SH-SY5Y (cell line): ENCODE measurements around the gene GLI3.

Experiments
- GATA2 ChIP-seq: IDR thresholded peaks from 2 replicates; pipeline ENCODE4 v1.6.1; 2011; ENCODE audit warnings: mild to moderate bottlenecking, low read depth, low read length
- GATA3 ChIP-seq: IDR thresholded peaks from 2 replicates; pipeline ENCODE4 v1.6.1; 2011; ENCODE audit warnings: low read depth, mild to moderate bottlenecking, low read length, moderate library complexity

Gene GLI3

DNA sequence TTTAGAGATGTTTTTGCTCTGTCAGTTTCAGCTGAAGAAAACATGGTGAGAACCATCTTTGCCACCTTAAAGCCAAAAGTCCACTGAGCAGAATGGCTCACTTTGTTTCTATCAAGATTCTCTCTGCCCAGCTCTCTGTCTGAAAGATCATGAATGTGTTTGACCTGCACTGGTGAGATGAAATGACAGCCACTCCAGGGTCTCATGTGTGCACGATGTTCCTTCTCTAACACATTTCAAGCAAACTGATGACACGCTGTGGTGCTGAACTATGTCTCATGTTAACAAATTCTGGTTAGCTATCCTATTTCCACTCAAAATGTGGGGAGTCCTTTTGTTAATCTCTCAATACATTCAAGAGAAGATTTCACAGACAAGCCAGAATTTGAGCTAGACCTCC is 260.6 kb downstream of the GLI3 start:
- TF ChIP-seq GATA2 (no peak), GATA3 (no peak)

DNA sequence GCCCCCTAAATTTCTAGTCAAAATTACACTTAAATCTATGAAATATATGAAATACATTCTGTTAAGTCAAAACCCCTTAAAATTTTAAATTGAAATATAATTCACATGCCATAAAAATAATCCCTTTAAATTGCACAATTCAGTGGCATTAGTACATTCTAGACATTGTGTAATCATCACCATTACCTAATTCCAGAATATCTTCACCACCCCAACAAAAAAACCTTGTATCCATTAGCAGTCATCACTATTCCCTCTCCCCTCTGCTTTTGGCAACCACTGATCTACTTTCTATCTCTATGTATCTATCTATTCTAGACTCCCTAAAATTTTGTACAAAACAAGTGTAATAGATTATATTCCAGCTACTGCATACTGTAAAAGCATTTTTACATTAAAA is 261.2 kb downstream of the GLI3 start:
- TF ChIP-seq GATA2 (no peak), GATA3 (no peak)

DNA sequence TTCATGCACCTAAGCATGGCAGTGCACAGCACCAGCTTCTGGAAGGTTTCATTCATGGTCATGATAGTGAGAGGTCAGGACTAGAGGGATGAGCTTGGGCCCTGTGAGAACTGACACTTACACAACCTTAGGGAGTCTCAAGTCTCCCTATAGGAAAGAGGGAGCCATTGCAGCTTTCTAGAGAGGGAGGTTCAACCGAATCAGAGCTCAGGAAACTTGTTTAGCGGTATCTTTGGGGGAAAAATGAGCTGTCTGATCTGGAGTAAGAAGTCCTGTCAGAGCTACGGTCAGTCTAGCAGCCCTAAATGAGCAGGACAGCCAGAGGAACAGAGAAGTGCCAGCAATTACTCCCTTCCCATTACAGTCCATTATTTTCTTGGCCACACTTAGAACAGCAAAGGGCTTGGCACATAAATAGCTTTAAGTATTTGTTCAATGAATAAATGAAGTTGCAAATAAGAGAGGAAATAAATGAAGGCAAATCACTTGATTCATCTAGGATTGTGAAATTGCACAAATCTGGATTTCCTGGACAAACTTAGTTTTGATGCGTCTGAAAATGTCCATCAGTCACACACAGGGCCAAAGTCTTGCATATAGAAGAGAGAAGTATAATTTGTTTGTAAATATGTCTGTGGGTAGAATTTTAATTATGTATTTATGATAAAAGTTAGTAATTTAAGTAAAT is 262.0 kb downstream of the GLI3 start:
- TF ChIP-seq GATA2, result no peak
- TF ChIP-seq GATA3, result no peak

DNA sequence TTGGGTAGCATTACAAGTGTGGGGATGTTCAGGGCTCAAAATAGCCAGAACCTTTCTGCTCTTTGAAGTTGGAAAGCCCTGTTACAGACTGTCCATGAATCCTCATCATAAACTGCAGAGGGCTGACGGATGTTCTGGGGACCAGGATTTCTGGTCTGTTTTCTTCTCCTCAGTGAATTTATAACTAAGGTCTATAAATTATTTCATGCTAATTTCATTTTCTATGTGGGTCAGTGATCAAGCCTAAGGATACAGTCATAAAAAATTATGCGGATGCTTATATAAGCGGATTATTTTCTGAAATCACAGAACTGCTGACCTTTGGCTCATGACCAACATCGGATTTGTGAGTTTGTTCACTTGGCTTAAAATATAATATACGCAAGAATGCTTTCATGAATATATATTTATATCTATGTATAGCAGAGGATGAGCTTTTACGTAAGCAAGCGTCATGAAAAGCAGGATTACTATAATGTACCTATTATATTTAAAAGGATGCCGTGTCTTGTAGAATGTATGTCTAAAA is 263.7 kb downstream of the GLI3 start:
- no peak for TF ChIP-seq GATA3
- no peak for TF ChIP-seq GATA2

DNA sequence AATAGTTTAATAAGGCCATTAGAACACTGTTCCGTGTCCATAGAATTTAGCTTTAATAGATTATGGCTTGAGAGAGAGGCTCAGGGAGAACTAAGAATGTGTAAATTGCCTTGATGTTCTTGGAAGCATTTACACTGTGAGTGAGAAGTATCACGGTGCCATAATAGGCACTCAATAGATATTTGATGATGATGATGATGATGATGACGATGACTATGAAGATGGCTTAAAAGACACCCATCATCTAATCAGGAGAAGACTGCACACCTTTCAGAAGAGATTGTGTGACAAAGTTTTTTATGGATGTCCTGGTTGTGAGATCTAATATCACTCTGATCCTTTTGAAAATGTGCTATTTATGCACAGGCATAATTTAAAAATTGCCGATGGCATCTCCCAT is 264.2 kb downstream of the GLI3 start:
- no peak for TF ChIP-seq GATA2
- no peak for TF ChIP-seq GATA3

DNA sequence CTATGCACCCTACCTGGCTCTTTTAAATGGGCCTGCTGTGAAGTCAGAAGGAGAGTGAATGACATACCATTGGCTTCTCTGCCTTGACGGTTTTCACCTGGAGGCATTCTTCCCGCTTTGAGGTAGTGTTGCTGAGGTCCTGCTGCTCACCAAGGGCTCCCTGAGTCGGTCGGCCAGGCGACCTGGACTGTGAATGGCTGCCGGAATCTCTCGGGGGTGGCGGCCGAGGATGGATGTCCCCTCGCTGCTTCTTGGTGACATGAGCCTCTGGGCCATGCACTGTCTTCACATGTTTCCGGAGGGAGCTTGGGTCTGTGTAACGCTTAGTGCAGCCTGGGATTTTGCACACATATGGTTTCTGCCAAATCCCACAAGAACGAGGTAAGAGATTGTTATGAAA is 264.7 kb downstream of the GLI3 start:
- TF ChIP-seq GATA2, result no peak
- no peak for TF ChIP-seq GATA3

DNA sequence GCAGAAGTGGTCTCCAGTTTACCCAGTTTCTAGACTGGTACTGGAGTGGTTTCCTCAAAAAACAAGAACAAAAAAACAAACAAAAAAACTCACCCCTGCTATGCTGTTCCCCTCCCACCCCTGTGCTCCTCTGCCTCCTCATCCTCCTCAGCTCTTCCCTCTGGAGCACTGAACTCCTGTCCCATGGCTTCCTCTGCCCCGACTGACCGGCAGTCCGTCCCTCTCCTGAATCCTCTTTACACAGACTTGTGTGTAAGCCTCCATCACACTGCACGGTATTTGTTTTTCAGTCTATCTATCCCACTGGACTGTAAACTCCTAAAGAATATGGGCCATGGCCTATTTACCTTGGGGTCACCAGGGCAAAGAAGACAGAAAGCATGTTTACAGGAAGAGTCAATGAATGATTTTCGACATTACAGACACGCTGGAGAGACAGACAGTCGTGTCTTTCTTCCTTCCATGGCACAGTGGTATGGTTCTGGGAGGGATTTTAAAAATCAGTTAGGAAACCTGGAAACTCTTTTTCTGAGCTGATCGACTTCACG is 265.3 kb downstream of the GLI3 start:
- TF ChIP-seq GATA3, result no peak
- TF ChIP-seq GATA2, result no peak

DNA sequence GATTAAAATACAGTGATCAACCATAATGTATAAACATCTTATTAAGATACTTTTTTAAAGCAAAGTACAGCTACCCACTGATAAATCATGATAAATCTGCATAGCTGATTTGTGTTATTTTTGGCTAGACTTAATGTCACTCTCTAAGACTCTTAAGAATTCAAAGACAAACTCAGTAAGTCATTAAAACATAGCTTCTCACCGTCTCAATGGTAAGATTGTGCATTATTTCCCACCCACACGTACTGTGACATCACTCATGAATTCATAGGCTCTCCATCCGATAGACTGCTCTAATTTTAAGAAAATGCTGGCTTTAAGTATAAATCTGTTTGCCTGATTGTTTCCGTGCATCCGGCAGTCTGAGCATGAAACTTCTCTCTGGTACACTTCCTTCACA is 266.1 kb downstream of the GLI3 start:
- no peak for TF ChIP-seq GATA2
- no peak for TF ChIP-seq GATA3

DNA sequence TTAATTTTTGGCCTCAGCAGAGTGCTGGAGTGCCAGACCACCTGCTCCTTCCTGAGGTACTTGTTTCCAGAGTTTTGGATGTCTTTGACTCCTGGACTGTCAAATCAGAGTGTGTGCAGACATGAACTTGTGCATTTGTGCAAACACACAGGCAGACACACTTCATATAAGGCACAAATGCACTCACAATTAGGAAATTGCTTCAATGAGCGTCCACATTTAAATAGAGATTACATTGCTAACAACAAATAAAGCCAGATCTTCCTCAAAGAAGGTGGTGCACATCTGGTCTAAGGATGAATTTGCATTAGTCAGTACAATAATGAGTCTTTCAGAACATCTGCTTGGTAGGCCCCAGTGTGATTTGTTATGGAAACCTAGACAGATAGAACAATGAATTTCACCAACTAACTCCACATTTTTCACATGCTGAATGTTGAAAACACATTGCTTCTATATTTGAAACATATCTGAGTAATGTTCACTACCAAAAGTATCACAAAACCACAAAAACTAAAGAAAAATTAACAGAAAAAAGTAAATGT is 267.4 kb downstream of the GLI3 start:
- TF ChIP-seq GATA3, result no peak
- TF ChIP-seq GATA2, result no peak

DNA sequence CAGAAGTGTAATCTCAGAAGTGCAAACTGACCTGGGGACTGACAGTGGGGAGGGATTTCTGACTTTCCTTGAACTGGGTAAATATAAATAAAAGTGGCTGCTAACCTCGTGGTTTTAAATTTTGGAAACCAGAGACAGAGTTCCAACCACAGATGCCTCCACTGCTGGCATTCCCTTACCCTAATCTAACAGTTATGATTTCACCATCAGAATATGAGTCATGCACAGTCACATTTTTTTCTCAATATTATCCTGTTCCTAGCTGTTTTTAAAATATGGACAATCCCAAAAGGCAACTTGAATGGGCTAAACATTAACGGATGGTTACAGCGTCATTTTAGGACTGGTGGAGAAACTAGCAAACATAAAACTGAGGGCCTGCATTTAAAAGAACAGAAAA is 269.9 kb downstream of the GLI3 start:
- no peak for TF ChIP-seq GATA2
- no peak for TF ChIP-seq GATA3

DNA sequence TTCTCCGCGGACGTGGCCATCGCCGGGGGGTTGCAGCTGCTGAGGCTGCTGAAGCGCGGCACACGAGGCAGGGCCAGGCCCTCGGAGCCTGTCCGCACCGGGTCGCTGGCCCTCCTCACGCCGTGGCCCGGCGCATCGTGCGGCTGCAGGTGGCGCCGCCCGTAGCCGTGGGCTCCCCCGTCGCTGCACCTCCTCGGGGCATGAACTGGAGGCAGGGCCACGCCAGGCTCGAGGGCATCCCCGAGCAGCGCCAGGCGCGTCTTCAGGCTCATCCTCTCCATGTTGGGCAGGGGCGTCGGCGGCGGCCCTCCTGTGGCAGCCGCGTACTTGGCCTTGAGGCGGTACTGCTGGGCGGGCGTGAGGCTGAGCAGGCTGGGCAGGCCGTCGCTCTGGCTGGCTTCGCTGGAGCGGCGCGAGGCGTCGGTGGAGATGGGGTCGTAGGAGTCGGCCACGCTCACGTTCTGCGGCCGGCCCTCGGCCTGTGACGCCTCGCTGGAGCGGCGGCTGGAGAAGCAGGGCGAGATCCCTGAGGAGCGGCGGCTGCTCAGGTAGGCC is 271.0 kb downstream of the GLI3 start:
- TF ChIP-seq GATA3, result no peak
- no peak for TF ChIP-seq GATA2

DNA sequence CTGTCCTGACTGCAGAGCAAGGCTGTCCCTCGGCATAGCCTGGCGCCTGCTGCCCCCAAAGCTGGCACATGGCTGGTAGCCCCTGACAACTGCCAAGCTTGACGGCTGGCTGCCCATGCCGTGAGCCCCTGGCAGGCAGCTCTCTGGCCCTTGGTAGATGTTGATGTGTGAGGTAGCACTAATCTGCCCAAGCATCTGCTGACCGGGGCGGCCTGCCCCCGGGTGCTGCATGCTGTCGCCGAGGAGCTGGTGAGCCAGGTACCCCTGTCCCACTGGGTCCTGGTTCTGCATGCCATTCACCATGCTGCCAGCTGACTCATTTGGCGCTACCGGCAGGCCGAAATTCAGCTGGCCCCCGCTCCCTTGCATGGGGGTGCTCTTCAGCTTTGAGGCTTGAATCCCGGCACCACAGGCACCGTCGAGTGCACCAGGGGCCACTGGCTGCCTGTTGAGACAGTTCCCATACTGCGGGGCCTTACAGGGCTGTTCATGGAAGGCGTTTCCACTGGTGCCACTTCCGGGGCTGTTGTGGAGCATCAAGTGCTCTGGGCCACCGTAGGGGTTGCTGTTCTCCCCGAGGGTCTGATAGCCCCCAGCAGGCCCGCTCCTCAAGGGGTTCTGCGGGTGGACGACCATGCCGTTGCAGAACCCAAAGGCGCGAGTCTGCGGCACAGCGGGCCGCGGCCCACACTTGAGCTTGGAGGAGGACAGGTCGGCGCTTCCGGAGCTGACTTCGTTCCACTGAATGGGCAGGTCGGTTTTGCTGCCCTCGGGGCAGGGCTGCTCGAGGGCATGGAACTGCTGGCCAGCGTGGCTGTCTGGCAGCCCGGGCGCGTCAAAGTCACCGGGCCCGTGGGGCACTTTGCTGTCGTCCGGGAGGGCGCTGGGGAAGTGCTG is 271.9 kb downstream of the GLI3 start:
- TF ChIP-seq GATA3 (no peak), GATA2 (no peak)

DNA sequence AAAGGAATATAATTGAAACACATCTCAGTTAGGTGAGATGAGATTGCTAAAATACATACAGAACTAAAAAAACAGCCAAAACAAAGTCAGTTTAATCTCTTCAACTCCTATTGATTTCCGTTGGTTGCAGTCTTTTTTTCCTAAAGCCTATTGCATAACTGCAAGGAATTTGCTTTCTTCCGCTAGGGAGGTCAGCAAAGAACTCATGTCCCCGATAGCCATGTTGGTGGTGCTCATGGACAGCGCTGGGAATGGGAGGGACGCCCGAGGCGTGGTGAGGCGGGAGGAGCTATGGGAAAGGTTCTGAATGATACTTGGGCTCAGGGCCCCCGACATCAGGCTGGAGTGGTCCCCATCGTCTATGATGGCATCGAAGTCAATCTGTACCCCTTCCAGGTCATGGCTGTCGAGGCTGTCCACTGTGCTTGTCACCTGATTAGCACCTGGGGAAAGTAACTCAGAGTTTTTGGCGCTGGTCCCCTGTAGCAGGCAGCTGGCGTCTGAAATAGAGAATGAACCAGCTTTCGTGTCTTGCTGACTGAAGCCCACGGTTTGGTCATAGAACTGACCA is 272.7 kb downstream of the GLI3 start:
- no peak for TF ChIP-seq GATA3
- TF ChIP-seq GATA2, result no peak

DNA sequence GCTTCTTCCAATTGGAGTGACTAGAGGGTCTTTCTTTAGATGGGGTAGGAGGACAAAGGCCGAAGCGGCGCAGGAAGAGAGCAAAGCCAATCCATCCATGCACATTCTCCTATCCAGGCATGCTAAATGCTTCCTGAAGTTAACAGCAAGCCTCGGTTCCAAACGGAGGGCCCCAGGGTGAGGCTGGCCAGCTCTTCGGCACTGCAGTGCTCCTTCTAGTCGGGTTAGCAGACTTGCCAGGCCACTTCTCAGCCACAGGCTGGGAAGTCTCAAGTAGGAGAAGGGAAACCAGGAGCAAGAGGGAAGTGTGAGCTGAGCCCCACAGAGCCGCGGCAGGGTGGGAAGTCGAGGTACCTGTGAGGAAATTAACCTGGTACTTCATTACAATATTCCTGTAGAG is 280.3 kb downstream of the GLI3 start:
- no peak for TF ChIP-seq GATA2
- no peak for TF ChIP-seq GATA3
